Tibial nerve (tissue), 4 donors: Measurements from ENCODE around the gene OXCT1.

ENCODE experiments used
- EP300 ChIP-seq, 2 donors: sonication (generic); formaldehyde crosslinking; IDR thresholded peaks; one replicate each; pipeline ENCODE4 v1.6.1; 2017; ENCODE audit warnings: antibody characterized with exemption in 2 of 2, mild to moderate bottlenecking in 1 of 2
- POLR2A ChIP-seq, 2 donors: fragments of 450-650 bp; IDR thresholded peaks; one replicate each; pipeline ENCODE4 v1.6.1; 2017; ENCODE audit warnings: antibody characterized with exemption in 2 of 2, mild to moderate bottlenecking in 2 of 2, moderate library complexity in 2 of 2
- TF ChIP-seq, protein P1 (sequence below), 5 experiments: fragments of 200-600 bp in 3 of 5; fragments of 450-650 bp in 2 of 5; sonication (generic) in 3 of 5; IDR thresholded peaks; one replicate each; pipeline ENCODE4 v1.5.1; 2016 to 2019; ENCODE audit warnings: antibody characterized with exemption in 5 of 5, mild to moderate bottlenecking in 3 of 5, moderate library complexity in 2 of 5

DNA sequence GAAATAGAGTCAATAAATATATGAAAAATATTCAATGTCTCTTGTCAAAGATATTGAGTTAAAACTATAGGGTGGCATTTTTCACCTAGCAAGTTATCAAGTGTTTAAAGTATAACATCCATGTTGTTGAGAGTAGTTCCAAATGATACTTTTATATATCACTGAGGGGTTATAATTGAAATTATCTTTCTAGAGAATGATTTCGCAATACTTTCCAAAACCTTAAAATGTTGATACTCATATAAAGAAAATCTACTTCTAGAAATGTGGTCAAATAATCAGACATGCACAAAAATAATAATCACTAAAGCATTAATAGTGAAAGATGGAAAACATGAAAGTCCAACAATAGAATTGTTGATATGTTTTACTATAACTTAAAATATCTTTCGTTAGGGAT lies 50.1 kb downstream of the OXCT1 start:
- TF ChIP-seq POLR2A (IDR thresholded peaks at IDR 0.05) (no peak), EP300 (IDR thresholded peaks at IDR 0.05) (no peak)
- TF ChIP-seq, protein P1, sequence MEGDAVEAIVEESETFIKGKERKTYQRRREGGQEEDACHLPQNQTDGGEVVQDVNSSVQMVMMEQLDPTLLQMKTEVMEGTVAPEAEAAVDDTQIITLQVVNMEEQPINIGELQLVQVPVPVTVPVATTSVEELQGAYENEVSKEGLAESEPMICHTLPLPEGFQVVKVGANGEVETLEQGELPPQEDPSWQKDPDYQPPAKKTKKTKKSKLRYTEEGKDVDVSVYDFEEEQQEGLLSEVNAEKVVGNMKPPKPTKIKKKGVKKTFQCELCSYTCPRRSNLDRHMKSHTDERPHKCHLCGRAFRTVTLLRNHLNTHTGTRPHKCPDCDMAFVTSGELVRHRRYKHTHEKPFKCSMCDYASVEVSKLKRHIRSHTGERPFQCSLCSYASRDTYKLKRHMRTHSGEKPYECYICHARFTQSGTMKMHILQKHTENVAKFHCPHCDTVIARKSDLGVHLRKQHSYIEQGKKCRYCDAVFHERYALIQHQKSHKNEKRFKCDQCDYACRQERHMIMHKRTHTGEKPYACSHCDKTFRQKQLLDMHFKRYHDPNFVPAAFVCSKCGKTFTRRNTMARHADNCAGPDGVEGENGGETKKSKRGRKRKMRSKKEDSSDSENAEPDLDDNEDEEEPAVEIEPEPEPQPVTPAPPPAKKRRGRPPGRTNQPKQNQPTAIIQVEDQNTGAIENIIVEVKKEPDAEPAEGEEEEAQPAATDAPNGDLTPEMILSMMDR (IDR thresholded peaks at IDR 0.05): no peak
